HepG2 (cell line): ENCODE results near the gene HID1. TPM values are rescaled to one million over a fixed set of nuclear protein-coding genes. Genes with fewer than 3 reads are reported as not detected.

Experiments used
- ATAC-seq: fragments of 200-7000 bp; cut with Tn5 transposase; 3 replicates; pipeline ENCODE4 v1.9.1; 2020; ENCODE audit warnings: mild to moderate bottlenecking, moderate library complexity
- BruUV-seq: library from RNA; stranded (reverse); fragments of 400-500 nt; replicated peaks from 2 replicates; lab custom pipeline; 2021; lab: Mats Ljungman, UMichigan
- CTCF ChIA-PET: fragments of 300-600 bp; formaldehyde crosslinking; extraction: SDS; loops from one replicate; lab custom pipeline; 2021; ENCODE audit warnings: low total read pairs, inconsistent platforms, low intra/inter-chr PET ratio; lab: Yijun Ruan, JAX
- POLR2A ChIA-PET: fragments of 350-600 bp; sonication (Branson Sonifier 250); formaldehyde crosslinking; loops from one replicate; lab custom pipeline; 2020; ENCODE audit warnings: antibody characterized with exemption, inconsistent platforms; lab: Yijun Ruan, JAX
- DNase-seq: peaks from one replicate; pipeline ENCODE4 v3.0.0-alpha.2; 2015; ENCODE audit warnings: low spot score
- FAIRE-seq: peaks from 3 replicates; lab custom pipeline; 2011; peaks lifted over from hg19 to GRCh38; lab: Jason Lieb, UNC
- H2AFZ ChIP-seq: one replicate; pipeline ENCODE4 v1.6.1; 2011; ENCODE audit warnings: low read length, inconsistent platforms
- H3K27ac ChIP-seq: fragments of 300-600 bp; 3 replicates; pipeline ENCODE4 v1.8.0; 2011; ENCODE audit warnings: mixed run types, mild to moderate bottlenecking, mixed read lengths, low read length, inconsistent platforms; ENCODE audit not compliant: insufficient read depth; ENCODE audit errors: extremely low read length
- H3K27me3 ChIP-seq, 2 experiments: fragments of 200-600 bp in 1 of 2; 2 replicates in 1 of 2; 3 replicates in 1 of 2; pipeline versions ENCODE4 v1.6.0 to v1.8.0; 2011; ENCODE audit warnings: low read length in 2 of 2, mild to moderate bottlenecking in 2 of 2, moderate library complexity in 2 of 2, inconsistent platforms in 1 of 2; ENCODE audit not compliant: insufficient read depth in 2 of 2, control insufficient read depth in 1 of 2
- H3K36me3 ChIP-seq, 2 experiments: fragments of 200-600 bp in 1 of 2; replicated peaks in 1 of 2; 2 replicates in 1 of 2; 3 replicates in 1 of 2; pipeline versions ENCODE4 v1.5.1 to v1.8.0; 2011; ENCODE audit warnings: low read length in 2 of 2, inconsistent platforms in 1 of 2; ENCODE audit not compliant: insufficient read depth in 2 of 2, control insufficient read depth in 1 of 2
- H3K4me1 ChIP-seq: 2 replicates; pipeline ENCODE4 v1.5.1; 2012; ENCODE audit warnings: low read length, inconsistent platforms; ENCODE audit not compliant: insufficient read depth
- H3K4me2 ChIP-seq: 2 replicates; pipeline ENCODE4 v1.6.0; 2011; ENCODE audit warnings: low read depth, low read length, inconsistent platforms
- H3K4me3 ChIP-seq, 3 experiments: fragments of 200-600 bp in 1 of 3; sonication (generic), shearing (Covaris generic) in 1 of 3; replicated peaks in 1 of 3; 2 replicates each; pipeline ENCODE4 v1.5.1; 2011 to 2016; ENCODE audit warnings: low read length in 3 of 3, inconsistent platforms in 2 of 3, low read depth in 2 of 3, mild to moderate bottlenecking in 2 of 3, control low read depth in 1 of 3, mixed read lengths in 1 of 3; ENCODE audit not compliant: insufficient read depth in 1 of 3
- H3K79me2 ChIP-seq: one replicate; pipeline ENCODE4 v1.6.1; 2011; ENCODE audit warnings: low read length, inconsistent platforms; ENCODE audit not compliant: insufficient read depth
- H3K9ac ChIP-seq: 2 replicates; pipeline ENCODE4 v1.6.0; 2011; ENCODE audit warnings: mild to moderate bottlenecking, low read depth, low read length, inconsistent platforms; ENCODE audit not compliant: insufficient read depth
- H3K9me3 ChIP-seq: 2 replicates; pipeline ENCODE4 v1.5.1; 2012; ENCODE audit warnings: mild to moderate bottlenecking, low read length
- H4K20me1 ChIP-seq: 2 replicates; pipeline ENCODE4 v1.6.0; 2011; ENCODE audit warnings: inconsistent platforms, mild to moderate bottlenecking, low read length, moderate library complexity; ENCODE audit not compliant: insufficient read depth
- ATF7-NPFF ChIP-seq: sonication (generic); formaldehyde crosslinking; IDR thresholded peaks from 2 replicates; pipeline ENCODE4 v1.8.1; 2023; ENCODE audit warnings: mild to moderate bottlenecking, low read depth, missing genetic modification reagents, moderate library complexity
- DR1 ChIP-seq: sonication (generic); formaldehyde crosslinking; IDR thresholded peaks from 2 replicates; pipeline ENCODE4 v1.8.0; 2021; ENCODE audit warnings: mild to moderate bottlenecking, missing genetic modification reagents, inconsistent platforms
- KDM2A ChIP-seq: sonication (generic); formaldehyde crosslinking; IDR thresholded peaks from 2 replicates; pipeline ENCODE4 v1.4.0; 2020; ENCODE audit warnings: low read depth, missing genetic modification reagents, borderline replicate concordance
- NCOA2 ChIP-seq: sonication (generic); formaldehyde crosslinking; IDR thresholded peaks from 2 replicates; pipeline ENCODE4 v1.8.0; 2022; ENCODE audit warnings: inconsistent platforms
- NFIB ChIP-seq: sonication (generic); formaldehyde crosslinking; IDR thresholded peaks from 2 replicates; pipeline ENCODE4 v1.9.0; 2021; ENCODE audit warnings: missing genetic modification reagents, mild to moderate bottlenecking, borderline replicate concordance
- PBX3 ChIP-seq: sonication (generic); formaldehyde crosslinking; IDR thresholded peaks from 2 replicates; pipeline ENCODE4 v1.8.1; 2023; ENCODE audit warnings: missing genetic modification reagents, inconsistent platforms, borderline replicate concordance
- PRDM15 ChIP-seq: sonication (generic); formaldehyde crosslinking; IDR thresholded peaks from 2 replicates; pipeline ENCODE4 v1.4.0; 2020; ENCODE audit warnings: missing genetic modification reagents
- RBM22 ChIP-seq: fragments of 200-400 bp; formaldehyde crosslinking; optimal IDR thresholded peaks from 2 replicates; pipeline ENCODE3; 2017; ENCODE audit warnings: mild to moderate bottlenecking, low read length, moderate library complexity
- TCF12 ChIP-seq, 2 experiments: fragments of 450-650 bp in 1 of 2; sonication (generic) in 1 of 2; formaldehyde crosslinking in 1 of 2; IDR thresholded peaks; 2 replicates each; pipeline versions ENCODE4 v1.6.1 to v1.8.0; 2017 to 2022; ENCODE audit warnings: antibody characterized with exemption in 1 of 2, mild to moderate bottlenecking in 1 of 2, missing genetic modification reagents in 1 of 2, moderate library complexity in 1 of 2
- XBP1 ChIP-seq: sonication (generic); formaldehyde crosslinking; IDR thresholded peaks from 2 replicates; pipeline ENCODE4 v1.5.0; 2020; ENCODE audit warnings: missing genetic modification reagents
- ZBTB3 ChIP-seq: sonication (generic); formaldehyde crosslinking; IDR thresholded peaks from 2 replicates; pipeline ENCODE4 v1.4.0; 2020; ENCODE audit warnings: low read depth, mild to moderate bottlenecking, moderate library complexity, missing genetic modification reagents, borderline replicate concordance
- ZNF362 ChIP-seq: sonication (generic); formaldehyde crosslinking; IDR thresholded peaks from 2 replicates; pipeline ENCODE4 v1.4.0; 2020; ENCODE audit warnings: missing genetic modification reagents, mild to moderate bottlenecking, borderline replicate concordance
- ZNF383 ChIP-seq: sonication (generic); formaldehyde crosslinking; IDR thresholded peaks from 2 replicates; pipeline ENCODE4 v1.4.0; 2020; ENCODE audit warnings: missing genetic modification reagents, mild to moderate bottlenecking, borderline replicate concordance
- ZNF605 ChIP-seq: sonication (generic); formaldehyde crosslinking; IDR thresholded peaks from 2 replicates; pipeline ENCODE4 v1.8.0; 2022; ENCODE audit warnings: mild to moderate bottlenecking, missing genetic modification reagents
- WGBS: methylation state at CpG from one replicate; pipeline ENCODE4 v1.1.6; 2017; ENCODE audit warnings: low lambda C conversion rate; 5-methylcytosine and 5-hydroxymethylcytosine counted together
- in situ Hi-C: cut with HindIII; loops from 2 replicates; pipeline ENCODE4 v1.10.0; 2017; ENCODE audit warnings: low pct_unique_long_range_greater_than_20kb; ENCODE audit not compliant: extremely low pct_ligation_motif_present
- intact Hi-C: fragments of 100-400 bp; cut with micrococcal nuclease; formaldehyde crosslinking; loops from one replicate; pipeline ENCODE4 v1.10.0; 2022; ENCODE audit not compliant: unreplicated experiment
- polyA plus RNA-seq, 8 experiments: library from polyadenylated mRNA; depleted of rRNA in 3 of 8; stranded (reverse) in 7 of 8; unstranded in 1 of 8; fragments of >200 nt; fragmentation: Illumina TruSeq in 4 of 8; extraction: Trizol in 4 of 8; gene quantifications; 2 replicates each; pipeline versions ENCODE4 v1.2.1 to v1.2.3, GENCODE V29; 2011 to 2016; ENCODE audit warnings: low read depth in 4 of 8, missing spikeins in 1 of 8, mixed read lengths in 1 of 8; ENCODE audit not compliant: insufficient read depth in 1 of 8
- total RNA-seq, 5 experiments: library from RNA; depleted of rRNA; stranded (reverse); fragments of >200 nt; fragmentation: Illumina TruSeq; extraction: Trizol; gene quantifications; 2 replicates each; pipeline ENCODE4 v1.2.3, GENCODE V29; 2016; ENCODE audit warnings: low read depth in 1 of 5

HID1 gene
- total and polyA plus RNA-seq, 2 of the 13 experiments (the other 11 are each of a cell fraction or from before 2014, with no cell fraction given), result 2.1 to 10.6 TPM

GRCh38 chr17:74970395-74970794 lies 2.2 kb downstream of the HID1 start:
- no peaks in the 10 kb centered on the region for H4K20me1 ChIP-seq
- H3K9ac ChIP-seq, result no peak overlapping the region
- no peak for TF ChIP-seq DR1
- no peak for TF ChIP-seq ZBTB3 (CRISPR knock-in tag)
- no peak for TF ChIP-seq RBM22
- no peak for TF ChIP-seq PBX3 (CRISPR knock-in tag)
- no peak for TF ChIP-seq XBP1 (CRISPR knock-in tag)
- TF ChIP-seq NCOA2 (CRISPR knock-in tag), result no peak
- no peak for TF ChIP-seq NFIB (CRISPR knock-in tag)
- no peak for TF ChIP-seq ATF7-NPFF (CRISPR knock-in tag)
- no peak for TF ChIP-seq ZNF362 (CRISPR knock-in tag)
- TF ChIP-seq ZNF605 (CRISPR knock-in tag), result no peak
- TF ChIP-seq TCF12 (IDR thresholded peaks at IDR 0.05), result no peak
- no peak for TF ChIP-seq TCF12 (CRISPR knock-in tag; IDR thresholded peaks at IDR 0.05)
- no peak for TF ChIP-seq KDM2A (CRISPR knock-in tag)
- no peak for TF ChIP-seq ZNF383 (CRISPR knock-in tag)
- no peak for TF ChIP-seq PRDM15
- no peak for DNase-seq
- ATAC-seq, result no peak
- no peaks in the 10 kb centered on the region for H3K36me3 ChIP-seq
- H3K27me3 ChIP-seq, result peaks cover 5 to 40% of the 10 kb centered on the region in 2 experiments; a peak in 4 of 5 replicates
- H3K27ac ChIP-seq, result no peak overlapping the region
- H3K9me3 ChIP-seq, result no peaks in the 10 kb centered on the region
- H3K4me3 ChIP-seq, result peak overlapping the region in 1 of 3 experiments; percentile 83; a peak in 1 of 6 replicates
- H3K79me2 ChIP-seq, result no peaks in the 10 kb centered on the region
- peaks cover 47% of the 10 kb centered on the region for H3K4me1 ChIP-seq
- 48% methylated on average over 3 of the region's 3 CpGs for WGBS
- intact Hi-C loops, result no loop called here
- no TSS peak for BruUV-seq
- H2AFZ ChIP-seq, result no peak overlapping the region
- CTCF ChIA-PET, result no interaction called here
- POLR2A ChIA-PET, result interaction anchor here (1.0 to 4.7 kb wide), 5 partner anchors 9 to 55 kb away, joined by 7 to 65 read pairs (median 19); partner anchors contain the start of genes CDR2L and MRPL58
- H3K4me2 ChIP-seq, result peak overlapping the region; percentile 87; the same call in 1 of the 2 replicates
- in situ Hi-C loops, result no loop called here
- FAIRE-seq, result peak; percentile 23
